Thymus (tissue), 2 donors: ENCODE results near the gene NLRP2B. TPM values are rescaled to one million over a fixed set of nuclear protein-coding genes. Genes with fewer than 3 reads are reported as not detected.

Source experiments
- polyA plus RNA-seq: library from polyadenylated mRNA; stranded (reverse); fragments of 200-250 nt; gene quantifications from one replicate; pipeline ENCODE4 v1.2.3, GENCODE V29; 2013
- total RNA-seq: library from RNA; stranded (reverse); fragments of 120-200 nt; gene quantifications from one replicate; pipeline ENCODE4 v1.2.4, GENCODE V29; 2013
- donor health status: healthy.

NLRP2B gene
- total and polyA plus RNA-seq, 2 donors: 0.02 TPM; not detected in 1

Other genes starting within 250 kb of the NLRP2B start
- 3.1 TPM for gene ZXDB, start 88.2 kb downstream of the NLRP2B start, total RNA-seq
- gene ZXDB, start 88.2 kb downstream of the NLRP2B start, polyA plus RNA-seq: 4.2 TPM
- 3.5 TPM for gene ZXDA, start 230.2 kb upstream of the NLRP2B start, total RNA-seq
- 1.1 TPM for gene ZXDA, start 230.2 kb upstream of the NLRP2B start, polyA plus RNA-seq